Measurements from ENCODE around the gene GPT2. TPM values are rescaled to one million over a fixed set of nuclear protein-coding genes. Genes with fewer than 3 reads are reported as not detected.

Gene GPT2
- total RNA-seq, 1 experiment from 2014 or later = 81.8 TPM

DNA sequence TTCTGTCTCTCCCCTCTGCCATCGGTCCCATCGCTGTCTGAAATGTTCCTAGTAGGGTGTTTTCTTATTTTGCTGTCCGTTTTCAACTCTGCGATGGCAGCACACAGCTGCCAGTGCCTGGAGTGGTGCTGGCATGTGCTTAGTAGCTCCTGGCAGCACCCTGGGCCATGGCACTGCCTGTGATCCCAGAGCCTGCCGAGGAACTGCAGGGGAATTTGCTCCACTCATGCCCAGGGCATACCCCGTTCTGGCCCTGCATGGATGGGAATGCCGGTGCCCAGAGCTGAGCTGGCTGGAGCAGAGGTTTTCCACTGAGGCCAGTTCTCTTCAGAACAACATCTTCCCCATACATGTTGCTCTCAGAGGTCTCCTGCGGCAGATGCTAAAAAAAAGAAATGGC is 43.1 kb downstream of the GPT2 start:
- CTCF ChIA-PET = interaction anchor here (1.8 to 2.9 kb wide), 2 partner anchors 19 to 73 kb away, joined by 5 to 14 read pairs; no protein-coding TSS in a partner anchor
- TF ChIP-seq ZNF219 (CRISPR knock-in tag; IDR thresholded peaks at IDR 0.05; ENCODE audit: borderline replicate concordance) (no peak), NFATC4 (CRISPR knock-in tag; IDR thresholded peaks at IDR 0.05) (no peak), FOXP1 (CRISPR knock-in tag; IDR thresholded peaks at IDR 0.05; ENCODE audit: borderline replicate concordance) (no peak), CBFB (CRISPR knock-in tag; IDR thresholded peaks at IDR 0.05; ENCODE audit: low read depth) (no peak), ZNF396 (CRISPR knock-in tag; IDR thresholded peaks at IDR 0.05; ENCODE audit: borderline replicate concordance) (no peak)
- TF ChIP-seq, protein P1, sequence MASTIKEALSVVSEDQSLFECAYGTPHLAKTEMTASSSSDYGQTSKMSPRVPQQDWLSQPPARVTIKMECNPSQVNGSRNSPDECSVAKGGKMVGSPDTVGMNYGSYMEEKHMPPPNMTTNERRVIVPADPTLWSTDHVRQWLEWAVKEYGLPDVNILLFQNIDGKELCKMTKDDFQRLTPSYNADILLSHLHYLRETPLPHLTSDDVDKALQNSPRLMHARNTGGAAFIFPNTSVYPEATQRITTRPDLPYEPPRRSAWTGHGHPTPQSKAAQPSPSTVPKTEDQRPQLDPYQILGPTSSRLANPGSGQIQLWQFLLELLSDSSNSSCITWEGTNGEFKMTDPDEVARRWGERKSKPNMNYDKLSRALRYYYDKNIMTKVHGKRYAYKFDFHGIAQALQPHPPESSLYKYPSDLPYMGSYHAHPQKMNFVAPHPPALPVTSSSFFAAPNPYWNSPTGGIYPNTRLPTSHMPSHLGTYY (CRISPR knock-in tag; IDR thresholded peaks at IDR 0.05) = no peak
- TF ChIP-seq, protein P2, sequence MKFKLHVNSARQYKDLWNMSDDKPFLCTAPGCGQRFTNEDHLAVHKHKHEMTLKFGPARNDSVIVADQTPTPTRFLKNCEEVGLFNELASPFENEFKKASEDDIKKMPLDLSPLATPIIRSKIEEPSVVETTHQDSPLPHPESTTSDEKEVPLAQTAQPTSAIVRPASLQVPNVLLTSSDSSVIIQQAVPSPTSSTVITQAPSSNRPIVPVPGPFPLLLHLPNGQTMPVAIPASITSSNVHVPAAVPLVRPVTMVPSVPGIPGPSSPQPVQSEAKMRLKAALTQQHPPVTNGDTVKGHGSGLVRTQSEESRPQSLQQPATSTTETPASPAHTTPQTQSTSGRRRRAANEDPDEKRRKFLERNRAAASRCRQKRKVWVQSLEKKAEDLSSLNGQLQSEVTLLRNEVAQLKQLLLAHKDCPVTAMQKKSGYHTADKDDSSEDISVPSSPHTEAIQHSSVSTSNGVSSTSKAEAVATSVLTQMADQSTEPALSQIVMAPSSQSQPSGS (CRISPR knock-in tag; IDR thresholded peaks at IDR 0.05; ENCODE audit: borderline replicate concordance, low read depth) = no peak
- TF ChIP-seq, protein P3, sequence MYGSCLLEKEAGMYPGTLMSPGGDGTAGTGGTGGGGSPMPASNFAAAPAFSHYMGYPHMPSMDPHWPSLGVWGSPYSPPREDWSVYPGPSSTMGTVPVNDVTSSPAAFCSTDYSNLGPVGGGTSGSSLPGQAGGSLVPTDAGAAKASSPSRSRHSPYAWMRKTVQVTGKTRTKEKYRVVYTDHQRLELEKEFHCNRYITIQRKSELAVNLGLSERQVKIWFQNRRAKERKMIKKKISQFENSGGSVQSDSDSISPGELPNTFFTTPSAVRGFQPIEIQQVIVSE (CRISPR knock-in tag; IDR thresholded peaks at IDR 0.05; ENCODE audit: borderline replicate concordance) = no peak
- TF ChIP-seq, protein P4, sequence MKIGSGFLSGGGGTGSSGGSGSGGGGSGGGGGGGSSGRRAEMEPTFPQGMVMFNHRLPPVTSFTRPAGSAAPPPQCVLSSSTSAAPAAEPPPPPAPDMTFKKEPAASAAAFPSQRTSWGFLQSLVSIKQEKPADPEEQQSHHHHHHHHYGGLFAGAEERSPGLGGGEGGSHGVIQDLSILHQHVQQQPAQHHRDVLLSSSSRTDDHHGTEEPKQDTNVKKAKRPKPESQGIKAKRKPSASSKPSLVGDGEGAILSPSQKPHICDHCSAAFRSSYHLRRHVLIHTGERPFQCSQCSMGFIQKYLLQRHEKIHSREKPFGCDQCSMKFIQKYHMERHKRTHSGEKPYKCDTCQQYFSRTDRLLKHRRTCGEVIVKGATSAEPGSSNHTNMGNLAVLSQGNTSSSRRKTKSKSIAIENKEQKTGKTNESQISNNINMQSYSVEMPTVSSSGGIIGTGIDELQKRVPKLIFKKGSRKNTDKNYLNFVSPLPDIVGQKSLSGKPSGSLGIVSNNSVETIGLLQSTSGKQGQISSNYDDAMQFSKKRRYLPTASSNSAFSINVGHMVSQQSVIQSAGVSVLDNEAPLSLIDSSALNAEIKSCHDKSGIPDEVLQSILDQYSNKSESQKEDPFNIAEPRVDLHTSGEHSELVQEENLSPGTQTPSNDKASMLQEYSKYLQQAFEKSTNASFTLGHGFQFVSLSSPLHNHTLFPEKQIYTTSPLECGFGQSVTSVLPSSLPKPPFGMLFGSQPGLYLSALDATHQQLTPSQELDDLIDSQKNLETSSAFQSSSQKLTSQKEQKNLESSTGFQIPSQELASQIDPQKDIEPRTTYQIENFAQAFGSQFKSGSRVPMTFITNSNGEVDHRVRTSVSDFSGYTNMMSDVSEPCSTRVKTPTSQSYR (CRISPR knock-in tag; IDR thresholded peaks at IDR 0.05) = no peak
- Mint-ChIP-seq H3K27ac (no peak overlapping the region), H3K4me1 (no peaks in the 10 kb centered on the region), H3K4me3 (no peak overlapping the region), H3K36me3 (peaks cover 53% of the 10 kb centered on the region), H3K9me3 (no peaks in the 10 kb centered on the region), H3K27me3 (ENCODE audit: low read depth) (no peaks in the 10 kb centered on the region)
- DNase-seq (ENCODE audit: low spot score) = no peak
- ATAC-seq = no peak
- POLR2A ChIA-PET = interaction anchor here (0.5 kb wide), 1 partner anchor 23 kb away, joined by 3 read pairs; no protein-coding TSS in a partner anchor

DNA sequence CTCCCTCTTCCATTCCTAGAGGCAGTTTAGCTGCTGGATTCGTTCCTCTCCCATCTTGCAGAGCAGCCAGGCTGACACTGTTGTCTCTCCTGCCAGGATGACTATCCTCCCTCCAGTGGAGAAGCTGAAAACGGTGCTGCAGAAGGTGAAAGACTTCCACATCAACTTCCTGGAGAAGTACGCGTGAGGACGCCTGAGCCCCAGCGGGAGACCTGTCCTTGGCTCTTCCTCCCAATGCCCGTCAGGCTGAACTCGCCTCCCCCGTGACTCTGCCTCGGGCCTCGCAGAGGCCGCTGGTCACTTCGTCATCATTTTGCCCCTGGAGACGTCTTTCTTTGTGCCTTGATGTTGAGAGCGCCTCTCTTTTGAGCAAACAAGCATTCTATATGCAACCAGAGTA is 44.6 kb downstream of the GPT2 start:
- TF ChIP-seq, protein P5, sequence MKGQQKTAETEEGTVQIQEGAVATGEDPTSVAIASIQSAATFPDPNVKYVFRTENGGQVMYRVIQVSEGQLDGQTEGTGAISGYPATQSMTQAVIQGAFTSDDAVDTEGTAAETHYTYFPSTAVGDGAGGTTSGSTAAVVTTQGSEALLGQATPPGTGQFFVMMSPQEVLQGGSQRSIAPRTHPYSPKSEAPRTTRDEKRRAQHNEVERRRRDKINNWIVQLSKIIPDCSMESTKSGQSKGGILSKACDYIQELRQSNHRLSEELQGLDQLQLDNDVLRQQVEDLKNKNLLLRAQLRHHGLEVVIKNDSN (CRISPR knock-in tag; IDR thresholded peaks at IDR 0.05) = no peak
- no peak for TF ChIP-seq NR1H2 (CRISPR knock-in tag; IDR thresholded peaks at IDR 0.05)
- TF ChIP-seq MYBL2 (CRISPR knock-in tag; IDR thresholded peaks at IDR 0.05) = no peak
- TF ChIP-seq, protein P6, sequence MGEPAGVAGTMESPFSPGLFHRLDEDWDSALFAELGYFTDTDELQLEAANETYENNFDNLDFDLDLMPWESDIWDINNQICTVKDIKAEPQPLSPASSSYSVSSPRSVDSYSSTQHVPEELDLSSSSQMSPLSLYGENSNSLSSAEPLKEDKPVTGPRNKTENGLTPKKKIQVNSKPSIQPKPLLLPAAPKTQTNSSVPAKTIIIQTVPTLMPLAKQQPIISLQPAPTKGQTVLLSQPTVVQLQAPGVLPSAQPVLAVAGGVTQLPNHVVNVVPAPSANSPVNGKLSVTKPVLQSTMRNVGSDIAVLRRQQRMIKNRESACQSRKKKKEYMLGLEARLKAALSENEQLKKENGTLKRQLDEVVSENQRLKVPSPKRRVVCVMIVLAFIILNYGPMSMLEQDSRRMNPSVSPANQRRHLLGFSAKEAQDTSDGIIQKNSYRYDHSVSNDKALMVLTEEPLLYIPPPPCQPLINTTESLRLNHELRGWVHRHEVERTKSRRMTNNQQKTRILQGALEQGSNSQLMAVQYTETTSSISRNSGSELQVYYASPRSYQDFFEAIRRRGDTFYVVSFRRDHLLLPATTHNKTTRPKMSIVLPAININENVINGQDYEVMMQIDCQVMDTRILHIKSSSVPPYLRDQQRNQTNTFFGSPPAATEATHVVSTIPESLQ (CRISPR knock-in tag; IDR thresholded peaks at IDR 0.05) = no peak
- no peak for TF ChIP-seq CREB1 (CRISPR knock-in tag; IDR thresholded peaks at IDR 0.05)
- TF ChIP-seq, protein P7, sequence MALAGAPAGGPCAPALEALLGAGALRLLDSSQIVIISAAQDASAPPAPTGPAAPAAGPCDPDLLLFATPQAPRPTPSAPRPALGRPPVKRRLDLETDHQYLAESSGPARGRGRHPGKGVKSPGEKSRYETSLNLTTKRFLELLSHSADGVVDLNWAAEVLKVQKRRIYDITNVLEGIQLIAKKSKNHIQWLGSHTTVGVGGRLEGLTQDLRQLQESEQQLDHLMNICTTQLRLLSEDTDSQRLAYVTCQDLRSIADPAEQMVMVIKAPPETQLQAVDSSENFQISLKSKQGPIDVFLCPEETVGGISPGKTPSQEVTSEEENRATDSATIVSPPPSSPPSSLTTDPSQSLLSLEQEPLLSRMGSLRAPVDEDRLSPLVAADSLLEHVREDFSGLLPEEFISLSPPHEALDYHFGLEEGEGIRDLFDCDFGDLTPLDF (CRISPR knock-in tag; IDR thresholded peaks at IDR 0.05) = no peak
- TF ChIP-seq ESRRA (CRISPR knock-in tag; IDR thresholded peaks at IDR 0.05; ENCODE audit: borderline replicate concordance) = no peak
- no peak for TF ChIP-seq HMGA2 (CRISPR knock-in tag; IDR thresholded peaks at IDR 0.05)
- TF ChIP-seq, protein P8, sequence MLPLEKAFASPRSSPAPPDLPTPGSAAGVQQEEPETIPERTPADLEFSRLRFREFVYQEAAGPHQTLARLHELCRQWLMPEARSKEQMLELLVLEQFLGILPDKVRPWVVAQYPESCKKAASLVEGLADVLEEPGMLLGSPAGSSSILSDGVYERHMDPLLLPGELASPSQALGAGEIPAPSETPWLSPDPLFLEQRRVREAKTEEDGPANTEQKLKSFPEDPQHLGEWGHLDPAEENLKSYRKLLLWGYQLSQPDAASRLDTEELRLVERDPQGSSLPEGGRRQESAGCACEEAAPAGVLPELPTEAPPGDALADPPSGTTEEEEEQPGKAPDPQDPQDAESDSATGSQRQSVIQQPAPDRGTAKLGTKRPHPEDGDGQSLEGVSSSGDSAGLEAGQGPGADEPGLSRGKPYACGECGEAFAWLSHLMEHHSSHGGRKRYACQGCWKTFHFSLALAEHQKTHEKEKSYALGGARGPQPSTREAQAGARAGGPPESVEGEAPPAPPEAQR (CRISPR knock-in tag; IDR thresholded peaks at IDR 0.05) = no peak
- TF ChIP-seq TEAD1 (CRISPR knock-in tag; IDR thresholded peaks at IDR 0.05) = no peak
- no peak for TF ChIP-seq ZNF219 (CRISPR knock-in tag; IDR thresholded peaks at IDR 0.05; ENCODE audit: borderline replicate concordance)
- no peak for TF ChIP-seq NFYB (CRISPR knock-in tag; conservative IDR thresholded peaks at IDR 0.05; ENCODE audit: low read depth)
- TF ChIP-seq SOX15 (CRISPR knock-in tag; IDR thresholded peaks at IDR 0.05) = no peak
- TF ChIP-seq, protein P9, sequence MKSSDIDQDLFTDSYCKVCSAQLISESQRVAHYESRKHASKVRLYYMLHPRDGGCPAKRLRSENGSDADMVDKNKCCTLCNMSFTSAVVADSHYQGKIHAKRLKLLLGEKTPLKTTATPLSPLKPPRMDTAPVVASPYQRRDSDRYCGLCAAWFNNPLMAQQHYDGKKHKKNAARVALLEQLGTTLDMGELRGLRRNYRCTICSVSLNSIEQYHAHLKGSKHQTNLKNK (CRISPR knock-in tag; IDR thresholded peaks at IDR 0.05) = no peak
- no peak for TF ChIP-seq ZNF416 (CRISPR knock-in tag; IDR thresholded peaks at IDR 0.05)
- H3K27ac Mint-ChIP-seq = peak overlapping the region; percentile 33
- DNase-seq (ENCODE audit: low spot score) (no peak), ATAC-seq (no peak)
- ChIA-PET POLR2A (no interaction called here), CTCF (interaction anchor here (1.2 to 1.3 kb wide), 2 partner anchors 21 to 75 kb away, joined by 5 read pairs; no protein-coding TSS in a partner anchor)
- no peaks in the 10 kb centered on the region for H3K9me3 Mint-ChIP-seq
- H3K4me1 Mint-ChIP-seq = peaks cover 6% of the 10 kb centered on the region
- H3K4me3 Mint-ChIP-seq = no peak overlapping the region
- no peaks in the 10 kb centered on the region for H3K27me3 Mint-ChIP-seq (ENCODE audit: low read depth)
- H3K36me3 Mint-ChIP-seq = peaks cover 40% of the 10 kb centered on the region

Measured in WTC11 (cell line).